AG08395 (cell line): ENCODE measurements around the gene CAMK2A.

Experiments
- DNase-seq: peaks from one replicate; pipeline ENCODE4 v3.0.0; 2012; ENCODE audit warnings: mixed read lengths, low spot score

Gene CAMK2A

DNA sequence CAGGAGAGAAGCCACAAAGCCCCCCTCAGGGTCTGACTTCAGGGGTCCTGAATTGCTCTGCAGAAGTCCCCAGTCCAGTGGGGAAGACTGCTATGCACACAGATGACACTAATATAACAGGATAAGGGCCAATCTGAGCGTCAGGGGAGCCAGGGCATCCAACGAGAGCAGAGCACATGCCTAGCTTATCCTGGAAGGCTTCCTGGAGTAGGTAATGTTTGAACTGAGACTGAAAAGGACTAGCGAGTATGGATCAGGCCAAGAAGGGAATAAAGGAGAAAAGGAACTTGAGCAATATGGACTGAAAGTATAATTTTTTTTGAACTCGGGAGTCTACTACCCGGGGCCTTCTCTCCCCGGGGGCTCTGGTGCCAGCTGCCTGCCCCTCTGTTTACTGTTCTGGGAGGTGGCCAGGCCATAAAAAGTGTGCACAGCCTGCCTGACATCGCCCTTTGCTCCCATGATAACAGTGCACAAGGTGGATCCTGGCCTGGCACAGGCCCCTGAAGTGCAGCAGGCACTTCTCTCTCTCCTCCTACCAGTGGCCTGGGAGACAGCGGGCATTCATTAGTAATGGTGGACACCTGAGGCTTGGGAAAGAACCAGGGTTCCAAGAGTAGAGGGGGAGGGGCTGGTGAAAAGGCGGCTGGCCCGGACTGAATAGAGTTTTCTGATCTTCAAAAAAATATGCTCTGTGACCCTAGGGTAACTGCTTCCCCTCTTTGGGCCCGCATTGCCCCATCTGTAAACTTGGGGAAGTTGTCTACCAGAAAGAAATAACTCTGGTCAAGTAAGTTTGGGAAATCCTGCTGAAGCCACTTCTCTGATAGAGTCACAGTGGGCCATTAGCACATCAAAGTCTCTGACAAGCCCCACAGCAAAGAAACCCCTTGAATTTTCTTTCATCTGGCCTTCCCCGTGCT lies 104.3 kb downstream of the CAMK2A start:
- no peak for DNase-seq

DNA sequence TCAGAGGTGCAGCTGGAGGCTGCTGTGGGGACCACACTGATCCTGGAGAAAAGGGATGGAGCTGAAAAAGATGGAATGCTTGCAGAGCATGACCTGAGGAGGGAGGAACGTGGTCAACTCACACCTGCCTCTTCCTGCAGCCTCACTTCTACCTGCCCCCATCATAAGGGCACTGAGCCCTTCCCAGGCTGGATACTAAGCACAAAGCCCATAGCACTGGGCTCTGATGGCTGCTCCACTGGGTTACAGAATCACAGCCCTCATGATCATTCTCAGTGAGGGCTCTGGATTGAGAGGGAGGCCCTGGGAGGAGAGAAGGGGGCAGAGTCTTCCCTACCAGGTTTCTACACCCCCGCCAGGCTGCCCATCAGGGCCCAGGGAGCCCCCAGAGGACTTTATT lies 105.6 kb downstream of the CAMK2A start:
- DNase-seq: no peak

DNA sequence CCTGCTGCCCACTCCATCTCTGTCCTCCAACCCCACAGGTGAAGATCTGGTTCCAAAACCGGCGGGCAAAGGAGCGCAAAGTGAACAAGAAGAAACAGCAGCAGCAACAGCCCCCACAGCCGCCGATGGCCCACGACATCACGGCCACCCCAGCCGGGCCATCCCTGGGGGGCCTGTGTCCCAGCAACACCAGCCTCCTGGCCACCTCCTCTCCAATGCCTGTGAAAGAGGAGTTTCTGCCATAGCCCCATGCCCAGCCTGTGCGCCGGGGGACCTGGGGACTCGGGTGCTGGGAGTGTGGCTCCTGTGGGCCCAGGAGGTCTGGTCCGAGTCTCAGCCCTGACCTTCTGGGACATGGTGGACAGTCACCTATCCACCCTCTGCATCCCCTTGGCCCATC lies 106.1 kb downstream of the CAMK2A start:
- DNase-seq: no peak

DNA sequence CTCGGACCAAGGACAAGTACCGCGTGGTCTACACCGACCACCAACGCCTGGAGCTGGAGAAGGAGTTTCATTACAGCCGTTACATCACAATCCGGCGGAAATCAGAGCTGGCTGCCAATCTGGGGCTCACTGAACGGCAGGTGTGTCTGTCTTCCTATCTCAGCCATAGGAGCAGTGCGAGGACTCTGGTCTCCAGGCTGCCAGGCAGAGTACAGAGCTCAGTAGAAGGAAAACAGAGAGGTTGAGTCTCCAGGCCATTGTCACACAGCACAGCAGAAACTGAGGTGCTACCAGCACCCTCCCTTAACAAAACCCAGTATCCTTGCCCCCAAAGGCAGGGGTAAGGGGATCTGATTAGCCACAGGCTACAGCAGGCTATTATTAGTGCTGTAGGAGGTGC lies 106.8 kb downstream of the CAMK2A start:
- no peak for DNase-seq

DNA sequence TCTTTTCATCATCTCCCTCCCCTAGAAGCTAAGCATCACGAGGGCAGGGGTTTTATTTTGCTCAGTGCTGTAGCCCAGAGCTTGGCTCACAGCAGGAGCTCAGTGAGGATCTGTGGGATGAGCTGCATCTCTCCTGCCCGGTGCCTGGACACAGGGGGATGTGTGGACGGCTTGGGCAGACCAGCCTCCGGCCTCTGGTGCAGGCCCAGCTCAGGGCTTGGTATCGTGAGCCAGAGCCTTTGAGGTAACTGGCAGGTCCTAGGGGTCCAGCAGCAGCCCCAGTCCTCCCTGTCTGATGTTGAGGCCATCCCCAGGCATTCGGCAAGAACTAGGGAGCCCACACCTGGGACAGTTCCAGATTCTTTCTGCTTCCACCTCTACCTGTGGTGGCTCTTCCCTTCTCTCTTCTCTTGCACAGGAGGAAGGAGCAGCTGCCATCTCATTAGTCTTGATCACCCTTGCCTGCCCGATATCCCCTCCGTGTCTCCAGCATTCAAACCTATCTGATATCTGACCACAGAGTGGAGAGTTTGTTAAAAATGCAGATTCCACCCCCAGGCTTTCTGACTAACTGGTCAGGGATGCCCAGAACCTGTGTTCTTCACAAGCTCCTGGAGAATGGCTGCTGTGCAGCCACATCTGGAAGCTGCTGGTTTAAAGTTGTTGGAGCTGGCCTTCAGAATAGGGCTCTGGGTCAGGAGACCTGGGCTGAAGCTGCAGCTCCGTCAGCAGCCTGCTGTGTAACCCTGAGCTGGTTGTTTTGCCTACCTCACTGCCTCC lies 107.6 kb downstream of the CAMK2A start:
- no peak for DNase-seq

DNA sequence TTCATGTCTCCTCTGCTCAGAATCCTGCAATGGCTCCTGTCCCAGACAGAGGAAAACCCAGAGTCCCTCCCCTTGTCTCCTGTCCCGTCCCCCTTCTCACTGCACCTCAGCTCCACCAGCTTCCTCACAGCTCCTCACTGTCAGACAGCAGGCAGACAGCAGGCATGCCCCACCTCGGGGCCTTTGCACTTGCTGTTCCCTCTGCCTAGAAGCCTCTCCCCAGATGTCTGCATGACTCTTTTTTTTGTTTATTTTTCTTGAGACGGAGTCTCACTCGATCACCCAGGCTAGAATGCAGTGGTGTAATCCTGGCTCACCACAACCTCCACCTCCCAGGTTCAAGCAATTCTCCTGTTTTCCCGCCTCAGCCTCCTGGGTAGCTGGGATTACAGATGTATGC lies 108.5 kb downstream of the CAMK2A start:
- peak; percentile 35 for DNase-seq

DNA sequence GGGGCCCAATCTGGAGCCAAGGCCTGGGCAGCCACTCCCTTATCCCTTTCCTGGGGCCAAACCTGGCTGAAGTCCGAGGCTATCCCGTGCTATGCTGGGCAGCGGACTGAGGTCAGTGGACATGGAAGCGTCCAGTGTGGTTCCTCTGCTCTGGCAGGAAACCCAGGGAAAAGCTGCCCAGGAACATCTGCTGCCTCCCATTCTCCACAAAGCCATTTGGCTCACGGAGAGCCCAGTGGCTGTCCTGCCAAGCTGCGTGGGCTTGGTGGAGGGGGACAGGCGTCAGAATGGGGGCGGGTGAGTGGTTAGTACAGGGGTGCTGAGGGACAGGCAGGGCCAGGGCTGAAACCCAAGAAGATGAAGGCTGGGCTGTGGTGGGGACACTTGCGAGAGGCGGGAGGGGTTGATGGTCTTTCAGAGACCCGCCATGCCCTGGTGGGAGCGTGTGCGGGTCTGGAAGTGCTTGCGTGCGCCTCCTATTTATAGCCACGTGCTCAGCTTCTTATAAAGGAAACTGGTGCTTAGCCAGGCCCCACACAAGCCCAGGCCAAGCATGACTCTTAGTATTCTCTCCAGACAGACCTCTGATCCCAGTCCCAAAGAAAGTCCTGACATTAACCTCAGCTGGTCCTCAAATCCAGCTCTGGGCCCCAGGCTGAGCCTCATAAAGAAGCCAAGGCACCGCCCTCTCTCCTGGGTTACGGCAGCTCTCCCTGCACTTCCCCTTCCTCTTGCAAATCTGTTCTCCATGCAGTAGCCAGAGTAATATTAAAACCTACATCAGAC lies 109.1 kb downstream of the CAMK2A start:
- peak; percentile 67 for DNase-seq

DNA sequence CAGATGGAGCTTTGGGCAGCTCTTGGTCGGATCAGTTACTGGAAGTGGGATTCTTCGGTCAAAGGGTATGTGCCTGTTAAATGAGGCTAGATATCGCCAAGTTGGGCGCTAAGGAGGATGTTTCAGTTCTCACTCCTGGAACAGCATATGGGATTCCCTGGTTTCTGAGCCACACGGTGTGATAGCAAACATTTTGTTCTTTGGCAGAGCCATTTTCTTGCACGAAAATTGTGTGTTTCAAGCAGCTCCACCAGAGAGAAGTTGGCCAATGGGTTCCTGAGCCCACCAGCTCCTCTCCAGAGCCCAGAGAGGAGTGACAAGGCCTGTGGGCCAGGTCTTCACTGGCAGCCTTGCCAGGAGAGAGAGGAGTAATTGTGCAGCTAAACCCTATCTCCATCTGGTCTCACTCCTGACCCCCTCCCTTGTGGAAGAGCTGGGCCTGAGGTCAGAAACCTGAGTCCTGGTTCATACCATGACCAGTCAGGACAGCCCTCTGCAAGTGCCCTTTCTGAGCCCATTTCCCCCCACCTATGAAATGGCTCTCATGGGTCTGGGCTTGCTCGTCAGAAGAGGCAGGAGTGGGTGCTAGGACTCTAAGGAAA lies 110.5 kb downstream of the CAMK2A start:
- DNase-seq: no peak

DNA sequence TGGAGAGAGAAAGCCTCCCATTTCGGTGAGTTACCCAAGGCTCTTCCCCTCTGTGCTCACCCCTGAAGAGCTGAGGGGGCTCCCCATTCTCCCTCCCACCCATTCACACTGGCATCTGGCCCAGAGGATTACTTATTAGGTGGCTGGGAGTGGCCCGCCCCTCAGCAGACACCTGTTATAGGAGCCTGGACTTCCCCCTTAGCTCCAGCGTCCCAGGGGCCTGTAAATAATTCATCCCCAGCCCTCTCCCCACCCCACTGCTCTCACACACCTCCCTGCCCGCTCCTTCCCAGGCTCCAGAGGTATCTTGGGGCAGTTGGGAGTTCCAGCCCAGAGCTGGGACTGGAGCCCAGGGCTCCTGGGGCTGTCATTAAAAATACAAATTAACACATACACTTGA lies 111.3 kb downstream of the CAMK2A start:
- no peak for DNase-seq

DNA sequence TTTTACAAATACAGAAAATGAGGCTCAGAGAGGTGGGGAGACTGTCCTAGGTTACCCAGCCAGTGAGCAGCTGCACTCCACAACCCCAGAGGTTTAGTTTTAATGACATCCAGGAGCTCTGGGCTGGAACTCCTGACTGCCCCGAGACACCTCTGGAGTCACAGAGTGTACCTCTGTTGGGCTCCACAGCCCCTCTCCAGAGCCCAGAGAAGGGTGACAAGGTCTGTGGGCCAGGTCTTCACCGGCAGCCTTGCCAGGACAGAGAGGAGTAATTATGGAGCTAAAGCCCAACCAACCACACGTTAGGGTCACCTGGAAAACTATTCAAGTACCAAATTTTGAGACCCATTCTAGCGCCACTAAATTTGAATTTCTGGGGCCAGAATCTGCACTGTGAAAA lies 111.9 kb downstream of the CAMK2A start:
- no peak for DNase-seq

DNA sequence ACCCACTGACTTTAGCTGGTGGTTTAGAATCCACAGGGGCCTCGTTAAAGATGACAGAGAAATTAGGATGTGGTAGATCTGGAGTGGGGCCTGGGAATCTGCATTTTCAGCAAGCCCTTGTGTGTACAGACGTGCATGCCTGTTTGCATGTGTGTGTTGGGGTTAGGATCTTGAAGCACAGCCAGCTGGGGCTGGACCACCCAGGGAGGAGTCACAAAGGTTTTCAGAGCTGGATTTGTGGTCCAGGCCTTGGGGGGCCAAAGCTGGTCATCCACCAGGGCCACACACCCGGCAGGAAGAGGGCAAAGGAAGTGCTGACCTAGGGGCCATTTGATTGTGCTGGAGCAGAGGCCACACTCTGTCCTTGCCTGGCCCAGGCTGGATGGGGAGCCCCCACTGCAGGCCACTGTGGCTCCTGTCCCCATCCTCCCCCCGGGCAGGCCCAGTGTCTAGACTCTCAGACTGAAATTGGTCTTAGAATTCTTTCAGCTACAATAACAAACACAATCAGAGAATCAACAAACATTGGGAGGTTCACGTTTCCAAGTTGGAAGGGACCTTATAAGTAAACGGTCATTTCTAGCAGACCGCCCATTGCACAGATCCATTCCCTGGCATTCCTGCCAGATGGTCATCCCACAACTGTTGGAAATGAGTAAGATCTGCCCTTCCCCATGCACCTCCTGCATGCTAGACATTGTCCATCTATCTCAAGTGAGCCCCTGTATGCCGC lies 112.7 kb downstream of the CAMK2A start:
- DNase-seq: no peak

DNA sequence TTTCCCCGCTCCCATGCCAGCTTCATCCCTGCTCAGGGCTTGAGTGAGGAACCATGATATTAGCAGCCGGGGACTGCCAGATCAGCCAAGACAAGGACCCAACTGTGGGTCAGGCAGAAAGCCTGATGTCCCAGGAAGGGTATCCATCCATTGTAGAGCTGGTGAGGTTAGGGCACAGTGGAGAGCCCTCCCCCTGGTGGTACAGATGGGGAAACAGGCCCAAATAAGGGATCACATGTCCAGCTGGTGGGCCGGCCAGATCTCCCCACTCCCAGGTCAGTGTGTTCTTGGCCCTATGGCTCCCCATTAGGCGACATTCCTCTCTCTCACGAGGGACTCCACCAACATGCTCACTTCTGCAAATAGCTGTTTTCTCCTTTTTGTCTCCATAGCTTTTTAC lies 114.0 kb downstream of the CAMK2A start:
- DNase-seq: peak; percentile 55

DNA sequence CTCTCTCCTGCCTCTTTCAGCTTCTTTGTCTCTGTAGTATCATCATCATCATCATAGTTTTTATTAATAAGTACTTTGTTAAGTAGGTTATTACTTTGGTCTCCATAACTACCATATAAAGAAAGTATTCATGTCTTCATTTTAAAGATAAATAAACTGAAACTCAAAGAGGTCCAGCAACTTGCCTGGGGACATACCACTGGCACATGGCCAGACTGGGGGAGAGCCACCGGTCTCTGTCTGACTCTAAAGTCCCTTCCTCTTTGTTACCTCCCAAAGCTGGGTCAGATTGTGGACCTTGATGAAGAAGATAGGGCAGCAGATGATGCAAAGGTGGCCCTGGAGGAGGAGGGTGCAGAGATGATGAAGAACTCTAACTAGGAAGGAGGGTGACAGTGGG lies 114.5 kb downstream of the CAMK2A start:
- DNase-seq: no peak

DNA sequence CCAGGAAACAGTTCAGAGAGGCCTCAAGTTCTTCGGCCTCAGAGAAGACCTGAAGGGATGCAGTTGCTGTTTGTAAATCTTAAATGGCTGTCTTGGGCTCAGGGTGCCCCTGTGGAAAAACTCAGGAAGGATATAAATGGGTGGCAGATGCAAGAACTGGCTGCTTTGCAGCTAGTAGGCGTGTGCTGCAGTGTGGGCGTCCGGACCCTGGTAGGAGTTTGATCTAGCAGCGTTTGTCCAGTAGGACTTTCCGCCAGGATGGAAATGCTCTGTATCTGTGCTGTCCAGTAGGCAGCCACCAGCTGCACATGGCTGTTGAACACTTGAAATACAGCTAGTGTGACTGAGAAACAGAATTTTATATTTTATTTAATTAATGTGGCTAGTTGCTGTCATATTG lies 115.3 kb downstream of the CAMK2A start:
- no peak for DNase-seq

DNA sequence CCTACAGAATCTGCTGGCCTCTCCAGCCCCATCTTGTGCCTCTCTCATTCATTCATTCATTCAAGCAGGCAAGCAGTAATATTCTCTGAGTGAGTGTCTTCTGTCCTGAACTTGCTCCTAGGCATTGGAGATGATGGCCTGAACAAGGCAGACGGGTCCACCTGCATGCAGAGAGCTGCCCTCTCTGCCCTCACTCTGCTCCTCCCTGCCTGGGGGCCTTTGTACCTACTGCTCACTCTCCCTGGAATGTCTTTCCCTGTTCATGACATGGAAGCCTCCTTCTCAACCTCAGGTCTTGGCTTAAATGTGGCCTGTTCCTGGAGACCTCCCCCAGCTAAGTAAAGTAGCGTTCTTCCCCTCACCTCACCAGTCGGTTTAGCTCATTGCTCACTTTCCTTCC lies 116.4 kb downstream of the CAMK2A start:
- no peak for DNase-seq

DNA sequence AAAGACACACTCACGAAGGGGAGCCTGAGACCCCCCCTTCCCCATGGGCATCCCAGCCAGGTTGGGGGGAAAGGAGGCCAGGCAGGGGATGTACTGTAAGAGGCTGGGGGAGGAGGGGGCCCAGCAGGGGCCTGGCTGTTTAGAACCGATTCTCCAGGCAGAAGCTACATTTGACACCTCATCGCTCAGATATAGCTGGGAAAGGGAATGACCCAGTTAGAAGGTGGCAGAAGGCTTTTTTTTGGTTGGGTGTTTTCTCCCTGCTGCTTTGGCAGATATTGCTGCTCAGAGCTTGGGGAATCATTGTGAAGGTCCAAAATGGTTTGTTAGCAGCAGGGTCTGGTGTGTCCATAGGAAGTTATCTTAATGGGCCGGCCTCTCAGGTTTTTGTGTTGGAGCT lies 117.0 kb downstream of the CAMK2A start:
- DNase-seq: no peak

DNA sequence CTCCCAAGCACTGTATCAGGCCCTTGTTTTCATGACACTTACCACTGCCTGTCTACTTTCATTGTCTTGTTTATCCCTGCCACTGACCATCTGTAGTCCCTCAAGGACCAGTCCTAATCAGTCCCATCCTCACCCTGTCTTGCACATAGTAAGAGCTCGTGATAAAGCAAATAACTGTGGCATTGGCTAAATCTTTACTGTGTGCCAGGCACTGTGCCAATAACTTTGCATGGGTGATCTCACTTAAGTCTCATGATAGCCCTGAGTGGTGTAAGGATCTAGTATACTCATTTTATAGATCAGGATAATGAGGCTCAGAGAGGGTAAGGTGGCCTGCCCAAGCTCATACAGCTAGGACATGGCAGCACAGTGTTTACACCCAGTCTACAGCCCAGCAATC lies 117.4 kb downstream of the CAMK2A start:
- no peak for DNase-seq
